ENCODE data around the gene UNC50.

DNA sequence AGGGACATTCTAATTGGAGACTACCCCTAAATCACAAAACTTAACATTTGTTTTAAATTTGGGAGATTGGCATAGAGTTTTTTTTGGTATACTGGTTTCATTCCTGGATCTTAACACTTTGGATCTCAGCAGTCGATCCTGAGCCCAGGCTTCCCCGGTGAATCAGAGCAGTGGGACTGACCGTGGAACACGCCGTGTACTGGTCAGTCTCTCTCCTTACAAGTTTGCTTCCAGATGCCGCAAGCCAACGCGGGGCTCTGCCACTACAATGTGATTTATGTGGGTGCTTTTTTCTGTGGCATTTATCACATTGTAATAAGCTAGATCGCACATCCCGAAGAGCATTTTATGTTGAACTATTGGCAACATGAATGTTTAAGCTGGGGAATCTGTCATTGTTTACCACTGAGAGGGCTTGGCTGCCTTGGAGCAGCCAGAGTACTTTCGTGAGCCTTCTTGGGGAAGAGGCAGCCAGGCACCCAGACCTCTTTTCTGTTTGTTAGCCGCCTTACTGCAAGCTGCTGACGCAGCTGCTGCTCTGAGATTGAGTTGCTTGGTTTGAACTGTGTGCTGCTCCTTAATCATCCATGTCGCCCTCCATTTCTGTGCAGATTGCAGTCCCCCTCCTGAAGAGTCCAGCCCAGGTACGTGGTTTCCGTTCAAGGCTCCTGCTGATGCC, 49.4 kb upstream of the UNC50 start:
- TF ChIP-seq, protein P1, sequence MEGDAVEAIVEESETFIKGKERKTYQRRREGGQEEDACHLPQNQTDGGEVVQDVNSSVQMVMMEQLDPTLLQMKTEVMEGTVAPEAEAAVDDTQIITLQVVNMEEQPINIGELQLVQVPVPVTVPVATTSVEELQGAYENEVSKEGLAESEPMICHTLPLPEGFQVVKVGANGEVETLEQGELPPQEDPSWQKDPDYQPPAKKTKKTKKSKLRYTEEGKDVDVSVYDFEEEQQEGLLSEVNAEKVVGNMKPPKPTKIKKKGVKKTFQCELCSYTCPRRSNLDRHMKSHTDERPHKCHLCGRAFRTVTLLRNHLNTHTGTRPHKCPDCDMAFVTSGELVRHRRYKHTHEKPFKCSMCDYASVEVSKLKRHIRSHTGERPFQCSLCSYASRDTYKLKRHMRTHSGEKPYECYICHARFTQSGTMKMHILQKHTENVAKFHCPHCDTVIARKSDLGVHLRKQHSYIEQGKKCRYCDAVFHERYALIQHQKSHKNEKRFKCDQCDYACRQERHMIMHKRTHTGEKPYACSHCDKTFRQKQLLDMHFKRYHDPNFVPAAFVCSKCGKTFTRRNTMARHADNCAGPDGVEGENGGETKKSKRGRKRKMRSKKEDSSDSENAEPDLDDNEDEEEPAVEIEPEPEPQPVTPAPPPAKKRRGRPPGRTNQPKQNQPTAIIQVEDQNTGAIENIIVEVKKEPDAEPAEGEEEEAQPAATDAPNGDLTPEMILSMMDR (conservative IDR thresholded peaks at IDR 0.05; ENCODE audit: low read depth in 2 of 2): no peak
- TF ChIP-seq, protein P2, sequence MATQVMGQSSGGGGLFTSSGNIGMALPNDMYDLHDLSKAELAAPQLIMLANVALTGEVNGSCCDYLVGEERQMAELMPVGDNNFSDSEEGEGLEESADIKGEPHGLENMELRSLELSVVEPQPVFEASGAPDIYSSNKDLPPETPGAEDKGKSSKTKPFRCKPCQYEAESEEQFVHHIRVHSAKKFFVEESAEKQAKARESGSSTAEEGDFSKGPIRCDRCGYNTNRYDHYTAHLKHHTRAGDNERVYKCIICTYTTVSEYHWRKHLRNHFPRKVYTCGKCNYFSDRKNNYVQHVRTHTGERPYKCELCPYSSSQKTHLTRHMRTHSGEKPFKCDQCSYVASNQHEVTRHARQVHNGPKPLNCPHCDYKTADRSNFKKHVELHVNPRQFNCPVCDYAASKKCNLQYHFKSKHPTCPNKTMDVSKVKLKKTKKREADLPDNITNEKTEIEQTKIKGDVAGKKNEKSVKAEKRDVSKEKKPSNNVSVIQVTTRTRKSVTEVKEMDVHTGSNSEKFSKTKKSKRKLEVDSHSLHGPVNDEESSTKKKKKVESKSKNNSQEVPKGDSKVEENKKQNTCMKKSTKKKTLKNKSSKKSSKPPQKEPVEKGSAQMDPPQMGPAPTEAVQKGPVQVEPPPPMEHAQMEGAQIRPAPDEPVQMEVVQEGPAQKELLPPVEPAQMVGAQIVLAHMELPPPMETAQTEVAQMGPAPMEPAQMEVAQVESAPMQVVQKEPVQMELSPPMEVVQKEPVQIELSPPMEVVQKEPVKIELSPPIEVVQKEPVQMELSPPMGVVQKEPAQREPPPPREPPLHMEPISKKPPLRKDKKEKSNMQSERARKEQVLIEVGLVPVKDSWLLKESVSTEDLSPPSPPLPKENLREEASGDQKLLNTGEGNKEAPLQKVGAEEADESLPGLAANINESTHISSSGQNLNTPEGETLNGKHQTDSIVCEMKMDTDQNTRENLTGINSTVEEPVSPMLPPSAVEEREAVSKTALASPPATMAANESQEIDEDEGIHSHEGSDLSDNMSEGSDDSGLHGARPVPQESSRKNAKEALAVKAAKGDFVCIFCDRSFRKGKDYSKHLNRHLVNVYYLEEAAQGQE (IDR thresholded peaks at IDR 0.05; ENCODE audit: unreplicated experiment): no peak
- TF ChIP-seq POLR2AphosphoS5 (IDR thresholded peaks at IDR 0.05; ENCODE audit: low read depth) (no peak), EZH2 (IDR thresholded peaks at IDR 0.05; ENCODE audit: low read depth, unreplicated experiment) (no peak)
- TF ChIP-seq, protein P3, sequence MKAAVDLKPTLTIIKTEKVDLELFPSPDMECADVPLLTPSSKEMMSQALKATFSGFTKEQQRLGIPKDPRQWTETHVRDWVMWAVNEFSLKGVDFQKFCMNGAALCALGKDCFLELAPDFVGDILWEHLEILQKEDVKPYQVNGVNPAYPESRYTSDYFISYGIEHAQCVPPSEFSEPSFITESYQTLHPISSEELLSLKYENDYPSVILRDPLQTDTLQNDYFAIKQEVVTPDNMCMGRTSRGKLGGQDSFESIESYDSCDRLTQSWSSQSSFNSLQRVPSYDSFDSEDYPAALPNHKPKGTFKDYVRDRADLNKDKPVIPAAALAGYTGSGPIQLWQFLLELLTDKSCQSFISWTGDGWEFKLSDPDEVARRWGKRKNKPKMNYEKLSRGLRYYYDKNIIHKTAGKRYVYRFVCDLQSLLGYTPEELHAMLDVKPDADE (IDR thresholded peaks at IDR 0.05): no peak

All from GM23338 (cell line).